HG03060 (cell line): Measurements from ENCODE around the gene SEC23IP.
"Not testable (repeated sequence)": the region's sequence is repeated elsewhere in the genome, so short reads cannot be mapped to it uniquely, and the experiment has no call there.

Experiments
- ATAC-seq: cut with Tn5 transposase; IDR thresholded peaks from one replicate; pipeline ENCODE4 v1.9.1; 2021; ENCODE audit warnings: low read depth, moderate number of reproducible peaks; ENCODE audit not compliant: unreplicated experiment

The SEC23IP gene

DNA sequence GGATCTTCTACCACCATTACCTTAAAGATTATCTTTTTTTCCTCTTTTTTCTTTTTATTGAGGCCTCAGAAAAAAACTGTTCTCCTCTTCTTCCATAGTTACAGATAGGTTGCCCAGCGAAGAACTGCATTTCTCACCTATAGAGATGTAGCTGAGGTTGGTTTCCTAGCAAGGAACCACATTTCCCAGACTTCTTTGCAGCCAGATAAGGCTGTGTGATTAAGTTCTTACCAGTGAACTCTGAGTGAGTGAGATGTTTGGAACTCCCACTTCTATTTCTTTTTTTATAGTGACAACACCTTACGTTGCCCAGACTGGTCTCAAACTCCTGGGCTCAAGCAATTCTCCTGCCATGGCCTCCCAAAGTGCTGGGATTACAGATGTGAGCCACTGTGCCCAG is 14.0 kb upstream of the SEC23IP start:
- ATAC-seq: no peak

DNA sequence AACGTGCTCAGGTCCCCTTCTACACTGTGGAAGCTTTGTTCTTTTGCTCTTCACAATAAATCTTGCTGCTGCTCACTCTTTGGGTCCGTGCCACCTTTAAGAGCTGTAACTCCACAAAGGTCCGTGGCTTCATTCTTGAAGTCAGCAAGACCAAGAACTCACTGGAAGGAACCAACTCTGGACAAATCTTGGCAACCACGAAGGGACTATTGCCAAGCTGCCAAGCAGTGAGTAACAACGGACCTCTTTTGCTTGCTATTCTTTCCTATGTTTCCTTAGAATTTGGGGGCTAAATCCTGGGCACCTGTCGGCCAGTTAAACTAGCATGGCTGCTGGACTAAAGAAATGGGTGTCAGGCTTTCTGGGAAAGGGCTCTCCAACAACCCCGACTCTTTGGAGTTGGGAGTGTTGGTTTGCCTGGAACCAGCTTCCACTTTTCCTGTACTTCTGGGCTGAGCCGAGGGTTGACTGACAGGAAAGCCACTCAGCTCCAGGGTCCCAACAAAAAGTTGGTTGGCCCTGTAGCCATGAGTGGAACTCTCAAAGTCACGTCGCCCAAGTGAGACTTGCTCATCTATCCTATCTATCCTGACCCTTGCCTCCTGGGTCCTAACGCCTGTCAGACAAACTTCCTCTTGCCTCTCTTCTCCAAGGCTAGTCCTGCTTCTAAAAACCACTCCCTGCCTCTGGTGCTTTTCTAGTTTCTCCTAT is 8.5 kb upstream of the SEC23IP start:
- not testable (repeated sequence) for ATAC-seq

- ATAC-seq: not testable (repeated sequence)
Observed at GRCh38 chr10:119886070-119886469, 6.5 kb upstream of the SEC23IP start.

GRCh38 chr10:119888715-119889114 is 3.8 kb upstream of the SEC23IP start:
- ATAC-seq: not testable (repeated sequence)

- ATAC-seq: not testable (repeated sequence)
Observed at GRCh38 chr10:119889201-119889600, 3.3 kb upstream of the SEC23IP start.

- not testable (repeated sequence) for ATAC-seq
Observed at GRCh38 chr10:119890307-119890706, 2.2 kb upstream of the SEC23IP start.

DNA sequence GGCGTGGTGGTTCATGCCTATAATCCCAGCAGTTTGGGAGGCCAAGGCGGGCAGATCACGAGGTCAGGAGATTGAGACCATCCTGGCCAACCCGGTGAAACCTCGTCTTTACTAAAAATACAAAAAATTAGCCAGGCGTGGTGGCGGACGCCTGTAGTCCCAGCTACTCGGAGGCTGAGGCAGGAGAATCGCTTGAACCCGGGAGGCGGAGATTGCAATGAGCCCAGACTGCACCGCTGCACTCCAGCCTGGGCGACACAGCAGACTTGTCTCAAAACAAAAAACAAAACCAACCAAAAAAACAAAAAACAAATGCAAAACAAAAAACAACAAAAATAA is 712 bp upstream of the SEC23IP start:
- ATAC-seq: not testable (repeated sequence)

DNA sequence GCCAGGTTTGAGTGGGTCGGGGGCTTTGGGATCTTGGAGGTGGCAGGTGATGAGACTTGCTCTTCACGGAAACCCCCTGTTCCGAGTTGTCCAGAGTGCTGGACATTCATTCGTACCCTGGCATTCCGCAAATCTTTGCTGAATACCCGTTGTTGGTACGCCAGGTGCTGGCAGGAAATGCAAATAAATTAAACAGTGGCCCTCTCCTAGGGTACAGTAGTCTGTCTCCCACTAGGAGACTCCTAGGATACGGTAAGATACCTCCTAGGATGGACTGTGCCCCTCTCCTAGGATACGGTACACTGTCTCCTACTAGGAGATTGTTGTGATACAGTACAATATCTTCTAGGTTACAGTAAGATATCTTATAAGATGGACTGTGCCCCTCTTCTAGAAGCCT is 544 bp downstream of the SEC23IP start:
- no peak for ATAC-seq

DNA sequence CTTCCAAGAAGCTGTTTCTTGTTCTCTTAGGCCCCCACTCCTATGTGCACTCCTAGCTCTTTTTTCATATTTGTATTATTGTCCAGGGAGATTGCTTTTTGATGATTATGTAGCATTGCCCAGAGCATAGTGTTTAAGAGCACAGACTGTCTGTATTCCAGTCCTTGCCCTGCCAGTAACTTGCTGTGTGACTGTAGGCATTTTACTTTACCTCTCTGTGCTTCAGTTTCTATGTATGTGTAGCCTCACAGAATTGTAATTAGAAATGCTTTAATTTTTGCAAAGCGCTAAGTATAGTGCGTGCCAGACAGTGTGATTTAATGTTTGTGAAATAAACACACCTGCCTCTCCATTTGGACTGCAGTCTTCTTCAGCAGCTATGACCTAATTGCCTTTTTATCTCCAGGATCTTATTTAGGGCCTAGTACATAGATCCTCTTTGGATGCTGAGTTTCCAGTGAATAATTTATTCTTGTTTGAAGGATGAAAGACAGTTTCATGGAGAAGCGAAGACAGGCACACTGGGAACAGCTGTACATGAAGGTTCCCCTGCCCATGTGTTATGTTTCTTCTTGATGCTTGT is 1.4 kb downstream of the SEC23IP start:
- no peak for ATAC-seq

GRCh38 chr10:119896061-119896655 is 3.6 kb downstream of the SEC23IP start:
- no peak for ATAC-seq

GRCh38 chr10:119896937-119897770 is 4.6 kb downstream of the SEC23IP start:
- ATAC-seq: no peak

DNA sequence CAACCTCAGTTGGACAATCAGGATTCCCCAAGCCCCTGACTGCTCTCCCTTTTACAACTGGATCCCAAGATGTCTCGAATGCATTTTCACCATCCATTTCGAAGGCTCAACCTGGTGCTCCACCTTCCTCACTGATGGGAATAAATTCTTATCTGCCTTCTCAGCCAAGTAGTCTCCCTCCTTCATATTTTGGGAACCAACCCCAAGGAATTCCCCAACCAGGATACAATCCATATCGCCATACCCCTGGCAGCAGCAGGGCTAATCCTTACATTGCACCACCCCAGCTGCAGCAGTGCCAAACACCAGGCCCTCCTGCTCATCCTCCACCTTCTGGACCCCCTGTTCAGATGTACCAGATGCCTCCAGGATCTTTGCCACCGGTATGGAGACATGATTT is 6.0 kb downstream of the SEC23IP start:
- no peak for ATAC-seq

GRCh38 chr10:119903946-119904666 is 11.6 kb downstream of the SEC23IP start:
- no peak for ATAC-seq

DNA sequence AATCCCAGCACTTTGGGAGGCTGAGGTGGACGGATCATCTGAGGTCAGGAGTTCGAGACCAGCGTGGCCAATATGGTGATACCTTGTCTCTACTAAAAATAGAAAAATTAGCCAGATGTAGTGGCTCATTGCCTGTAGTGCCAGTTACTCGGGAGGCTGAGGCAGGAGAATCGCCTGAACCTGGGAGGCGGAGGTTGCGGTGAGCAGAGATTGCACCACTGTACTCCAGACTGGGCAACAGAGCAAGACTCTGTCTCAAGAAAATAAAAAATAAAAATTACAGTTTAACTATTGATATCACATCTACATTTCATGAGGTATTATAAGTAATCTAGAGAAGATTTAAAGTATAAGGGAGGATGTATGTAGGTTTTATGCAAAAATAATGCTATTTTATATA is 15.2 kb downstream of the SEC23IP start:
- ATAC-seq: not testable (repeated sequence)

GRCh38 chr10:119908166-119908565 is 15.6 kb downstream of the SEC23IP start:
- no peak for ATAC-seq

- no peak for ATAC-seq
Observed at GRCh38 chr10:119910689-119911088, 18.2 kb downstream of the SEC23IP start.

GRCh38 chr10:119917777-119918176 is 25.2 kb downstream of the SEC23IP start:
- ATAC-seq: no peak

- no peak for ATAC-seq
Observed at GRCh38 chr10:119919271-119919670, 26.7 kb downstream of the SEC23IP start.

- ATAC-seq: no peak
Observed at GRCh38 chr10:119919826-119920225, 27.3 kb downstream of the SEC23IP start.

GRCh38 chr10:119928411-119928810 is 35.9 kb downstream of the SEC23IP start:
- no peak for ATAC-seq

GRCh38 chr10:119931871-119932270 is 39.3 kb downstream of the SEC23IP start:
- no peak for ATAC-seq
